ENCODE data around the gene SCO2. TPM values are rescaled to one million over a fixed set of nuclear protein-coding genes. Genes with fewer than 3 reads are reported as not detected.

The SCO2 gene
- total RNA-seq, 1 experiment from 2014 or later, result 6.5 TPM

DNA sequence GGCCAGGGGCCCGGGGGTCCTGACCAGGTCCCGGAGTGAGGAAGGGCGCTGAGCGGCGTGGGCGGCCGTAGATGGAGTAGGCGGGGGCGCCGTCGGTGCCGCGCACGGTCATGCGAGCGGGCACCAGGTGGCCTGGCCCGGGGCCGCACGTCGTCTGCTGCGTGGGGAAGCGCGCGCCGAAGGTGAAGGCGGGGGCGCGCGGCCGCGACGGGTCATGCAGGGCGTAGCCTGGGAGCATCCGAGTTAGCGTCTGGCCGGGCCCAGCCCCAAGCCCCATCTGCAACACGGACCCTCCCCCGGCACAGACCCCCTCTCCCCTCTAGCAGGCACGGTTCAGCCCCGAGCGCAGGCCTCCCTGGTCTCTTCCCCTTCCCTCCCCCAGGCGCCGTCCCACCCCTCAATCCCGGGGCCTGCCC is 6.2 kb upstream of the SCO2 start:
- Histone ChIP-seq H3K9me3 (no peaks in the 10 kb centered on the region), H3K4me3 (ENCODE audit: low read depth, low read length) (peak overlapping the region; percentile 68), H3K27me3 (replicated peaks; ENCODE audit: control insufficient read depth, insufficient read depth, low read length) (no peaks in the 10 kb centered on the region), H3K36me3 (ENCODE audit: control insufficient read depth, insufficient read depth, low read length) (no peaks in the 10 kb centered on the region), H3K4me1 (peaks cover 36% of the 10 kb centered on the region)
- POLR2A ChIA-PET, result interaction anchor here (0.7 to 1.5 kb wide), 5 partner anchors 16 to 237 kb away, joined by 3 to 7 read pairs (median 4); partner anchors contain the start of genes CHKB, LMF2 and SYCE3
- Mint-ChIP-seq H3K27me3 (ENCODE audit: insufficient read depth, unreplicated experiment) (no peaks in the 10 kb centered on the region), H3K9me3 (ENCODE audit: unreplicated experiment) (no peaks in the 10 kb centered on the region), H3K27ac (ENCODE audit: unreplicated experiment) (peak overlapping the region; percentile 86), H3K4me1 (ENCODE audit: low read depth, unreplicated experiment) (peaks cover 31% of the 10 kb centered on the region), H3K4me3 (ENCODE audit: unreplicated experiment) (peak overlapping the region; percentile 81), H3K36me3 (ENCODE audit: insufficient read depth, unreplicated experiment) (peaks cover 35% of the 10 kb centered on the region)
- intact Hi-C loops (cut with micrococcal nuclease; ENCODE audit: unreplicated experiment), result loop anchor here (5.0 kb wide), 1 partner anchor 91 kb away; no protein-coding TSS in a partner anchor
- TF ChIP-seq, protein P1, sequence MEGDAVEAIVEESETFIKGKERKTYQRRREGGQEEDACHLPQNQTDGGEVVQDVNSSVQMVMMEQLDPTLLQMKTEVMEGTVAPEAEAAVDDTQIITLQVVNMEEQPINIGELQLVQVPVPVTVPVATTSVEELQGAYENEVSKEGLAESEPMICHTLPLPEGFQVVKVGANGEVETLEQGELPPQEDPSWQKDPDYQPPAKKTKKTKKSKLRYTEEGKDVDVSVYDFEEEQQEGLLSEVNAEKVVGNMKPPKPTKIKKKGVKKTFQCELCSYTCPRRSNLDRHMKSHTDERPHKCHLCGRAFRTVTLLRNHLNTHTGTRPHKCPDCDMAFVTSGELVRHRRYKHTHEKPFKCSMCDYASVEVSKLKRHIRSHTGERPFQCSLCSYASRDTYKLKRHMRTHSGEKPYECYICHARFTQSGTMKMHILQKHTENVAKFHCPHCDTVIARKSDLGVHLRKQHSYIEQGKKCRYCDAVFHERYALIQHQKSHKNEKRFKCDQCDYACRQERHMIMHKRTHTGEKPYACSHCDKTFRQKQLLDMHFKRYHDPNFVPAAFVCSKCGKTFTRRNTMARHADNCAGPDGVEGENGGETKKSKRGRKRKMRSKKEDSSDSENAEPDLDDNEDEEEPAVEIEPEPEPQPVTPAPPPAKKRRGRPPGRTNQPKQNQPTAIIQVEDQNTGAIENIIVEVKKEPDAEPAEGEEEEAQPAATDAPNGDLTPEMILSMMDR (IDR thresholded peaks at IDR 0.05; ENCODE audit: insufficient read depth in 1 of 2, low read depth in 1 of 2, low read length in 1 of 2, severe bottlenecking in 1 of 2, unreplicated experiment in 1 of 2), result no peak
- peak; percentile 66 for DNase-seq
- BruUV-seq (replicated peaks), result no TSS peak
- CTCF ChIA-PET, result interaction anchor here (0.7 to 1.0 kb wide), 2 partner anchors 24 to 31 kb away, joined by 4 to 7 read pairs; partner anchors contain the start of genes LMF2 and SYCE3

DNA sequence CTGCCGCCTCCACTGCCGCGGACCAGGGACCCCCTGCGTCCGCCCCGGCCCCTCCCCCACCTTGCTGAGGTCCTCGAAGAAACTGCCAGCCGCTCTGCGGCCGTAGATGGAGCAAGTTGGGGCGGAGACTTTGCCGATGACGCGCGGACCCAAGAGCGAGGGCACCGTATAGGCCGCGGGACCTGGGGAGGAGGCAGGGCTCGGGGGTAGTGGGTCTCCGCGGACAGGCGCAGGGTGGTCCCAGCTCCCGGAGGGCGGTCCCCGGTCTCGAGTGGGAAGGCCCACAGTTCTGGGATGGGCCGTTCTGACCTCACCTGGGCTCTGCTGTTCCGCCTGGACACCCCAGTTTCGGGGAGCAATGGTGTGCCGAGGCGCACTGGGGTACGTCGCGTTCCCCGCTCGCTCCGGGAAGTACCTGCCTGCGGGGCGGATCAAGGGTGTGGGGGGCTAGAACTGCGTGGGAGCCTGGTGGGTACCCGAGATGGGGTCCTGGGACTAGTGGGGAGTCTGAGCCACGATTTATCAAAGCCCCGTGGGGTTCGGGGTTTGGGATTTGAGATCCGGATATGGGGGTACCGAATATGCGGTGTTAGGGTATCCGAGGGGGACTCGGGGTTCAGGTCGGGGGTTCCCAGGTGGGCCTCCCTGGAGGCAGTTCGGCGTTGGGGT is 5.6 kb upstream of the SCO2 start:
- H3K9me3 ChIP-seq, result no peaks in the 10 kb centered on the region
- H3K4me3 ChIP-seq (ENCODE audit: low read depth, low read length), result peak overlapping the region; percentile 68
- Mint-ChIP-seq H3K4me3 (ENCODE audit: unreplicated experiment) (peak overlapping the region; percentile 81), H3K9me3 (ENCODE audit: unreplicated experiment) (no peaks in the 10 kb centered on the region), H3K4me1 (ENCODE audit: low read depth, unreplicated experiment) (peaks cover 31% of the 10 kb centered on the region), H3K36me3 (ENCODE audit: insufficient read depth, unreplicated experiment) (peaks cover 41% of the 10 kb centered on the region), H3K27me3 (ENCODE audit: insufficient read depth, unreplicated experiment) (no peaks in the 10 kb centered on the region), H3K27ac (ENCODE audit: unreplicated experiment) (peak overlapping the region; percentile 86)
- H3K36me3 ChIP-seq (ENCODE audit: control insufficient read depth, insufficient read depth, low read length), result no peaks in the 10 kb centered on the region
- TSS peak; percentile 15 for BruUV-seq (replicated peaks)
- H3K27me3 ChIP-seq (replicated peaks; ENCODE audit: control insufficient read depth, insufficient read depth, low read length), result no peaks in the 10 kb centered on the region
- H3K4me1 ChIP-seq, result peaks cover 37% of the 10 kb centered on the region
- POLR2A ChIA-PET, result interaction anchor here (1.5 kb wide), 1 partner anchor 51 kb away, joined by 3 read pairs; the partner anchor contains the start of gene CHKB
- CTCF ChIA-PET, result no interaction called here
- TF ChIP-seq, protein P1 (IDR thresholded peaks at IDR 0.05; ENCODE audit: insufficient read depth in 1 of 2, low read depth in 1 of 2, low read length in 1 of 2, severe bottlenecking in 1 of 2, unreplicated experiment in 1 of 2), result no peak
- intact Hi-C loops (cut with micrococcal nuclease; ENCODE audit: unreplicated experiment), result loop anchor here (5.0 kb wide), 1 partner anchor 91 kb away; no protein-coding TSS in a partner anchor
- DNase-seq, result peak; percentile 80 to 82

DNA sequence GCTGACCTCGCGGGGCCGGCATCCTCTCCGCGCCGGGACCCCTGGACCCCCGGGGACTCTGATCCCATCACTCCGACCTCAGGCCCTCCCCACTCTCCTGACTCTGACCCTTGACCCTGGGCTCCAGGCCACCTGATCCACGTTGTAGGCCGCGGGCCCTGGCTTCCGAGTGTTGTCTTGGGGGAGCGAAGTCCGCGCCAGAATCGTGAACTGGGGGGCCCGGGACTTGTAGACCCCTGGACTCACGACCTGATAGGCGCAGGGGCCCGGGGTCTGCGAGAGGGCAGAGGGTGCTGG is 5.1 kb upstream of the SCO2 start:
- Mint-ChIP-seq H3K4me3 (ENCODE audit: unreplicated experiment) (peak overlapping the region; percentile 81), H3K4me1 (ENCODE audit: low read depth, unreplicated experiment) (peaks cover 31% of the 10 kb centered on the region), H3K9me3 (ENCODE audit: unreplicated experiment) (no peaks in the 10 kb centered on the region), H3K36me3 (ENCODE audit: insufficient read depth, unreplicated experiment) (peaks cover 45% of the 10 kb centered on the region), H3K27ac (ENCODE audit: unreplicated experiment) (peak overlapping the region; percentile 86), H3K27me3 (ENCODE audit: insufficient read depth, unreplicated experiment) (no peaks in the 10 kb centered on the region)
- Histone ChIP-seq H3K36me3 (ENCODE audit: control insufficient read depth, insufficient read depth, low read length) (no peaks in the 10 kb centered on the region), H3K4me3 (ENCODE audit: low read depth, low read length) (peak overlapping the region; percentile 68), H3K27me3 (replicated peaks; ENCODE audit: control insufficient read depth, insufficient read depth, low read length) (no peaks in the 10 kb centered on the region), H3K9me3 (no peaks in the 10 kb centered on the region), H3K4me1 (peaks cover 37% of the 10 kb centered on the region)
- CTCF ChIA-PET, result no interaction called here
- no peak for DNase-seq
- no TSS peak for BruUV-seq (replicated peaks)
- TF ChIP-seq, protein P1 (IDR thresholded peaks at IDR 0.05; ENCODE audit: insufficient read depth in 1 of 2, low read depth in 1 of 2, low read length in 1 of 2, severe bottlenecking in 1 of 2, unreplicated experiment in 1 of 2), result no peak
- intact Hi-C loops (cut with micrococcal nuclease; ENCODE audit: unreplicated experiment), result loop anchor here (5.0 kb wide), 1 partner anchor 92 kb away; no protein-coding TSS in a partner anchor
- POLR2A ChIA-PET, result no interaction called here

All from Caco-2 (cell line).